Prostate gland (tissue), 2 donors: Measurements from ENCODE around the gene LDB2.

ENCODE experiments used
- CTCF ChIP-seq, 4 experiments: fragments of 200-600 bp in 2 of 4; fragments of 450-650 bp in 2 of 4; sonication (generic) in 2 of 4; IDR thresholded peaks; 1 replicate in 3 of 4; 2 replicates in 1 of 4; pipeline ENCODE4 v1.5.1; 2016 to 2019; ENCODE audit warnings: antibody characterized with exemption in 4 of 4, mild to moderate bottlenecking in 2 of 4, moderate library complexity in 2 of 4
- POLR2A ChIP-seq: fragments of 450-650 bp; IDR thresholded peaks from one replicate; pipeline ENCODE4 v1.6.1; 2016; ENCODE audit warnings: antibody characterized with exemption, mild to moderate bottlenecking

- no peak for TF ChIP-seq CTCF (IDR thresholded peaks at IDR 0.05)
- no peak for TF ChIP-seq POLR2A
Observed at GRCh38 chr4:16521156-16521915, 377.1 kb downstream of the LDB2 start.
